HG03565 (cell line): ENCODE results near the gene PRKCA.
"Not testable (repeated sequence)": the region's sequence is repeated elsewhere in the genome, so short reads cannot be mapped to it uniquely, and the experiment has no call there.

ENCODE experiments used
- ATAC-seq: cut with Tn5 transposase; IDR thresholded peaks from one replicate; pipeline ENCODE4 v1.9.1; 2021; ENCODE audit warnings: mild to moderate bottlenecking, moderate library complexity; ENCODE audit not compliant: unreplicated experiment

The PRKCA gene

DNA sequence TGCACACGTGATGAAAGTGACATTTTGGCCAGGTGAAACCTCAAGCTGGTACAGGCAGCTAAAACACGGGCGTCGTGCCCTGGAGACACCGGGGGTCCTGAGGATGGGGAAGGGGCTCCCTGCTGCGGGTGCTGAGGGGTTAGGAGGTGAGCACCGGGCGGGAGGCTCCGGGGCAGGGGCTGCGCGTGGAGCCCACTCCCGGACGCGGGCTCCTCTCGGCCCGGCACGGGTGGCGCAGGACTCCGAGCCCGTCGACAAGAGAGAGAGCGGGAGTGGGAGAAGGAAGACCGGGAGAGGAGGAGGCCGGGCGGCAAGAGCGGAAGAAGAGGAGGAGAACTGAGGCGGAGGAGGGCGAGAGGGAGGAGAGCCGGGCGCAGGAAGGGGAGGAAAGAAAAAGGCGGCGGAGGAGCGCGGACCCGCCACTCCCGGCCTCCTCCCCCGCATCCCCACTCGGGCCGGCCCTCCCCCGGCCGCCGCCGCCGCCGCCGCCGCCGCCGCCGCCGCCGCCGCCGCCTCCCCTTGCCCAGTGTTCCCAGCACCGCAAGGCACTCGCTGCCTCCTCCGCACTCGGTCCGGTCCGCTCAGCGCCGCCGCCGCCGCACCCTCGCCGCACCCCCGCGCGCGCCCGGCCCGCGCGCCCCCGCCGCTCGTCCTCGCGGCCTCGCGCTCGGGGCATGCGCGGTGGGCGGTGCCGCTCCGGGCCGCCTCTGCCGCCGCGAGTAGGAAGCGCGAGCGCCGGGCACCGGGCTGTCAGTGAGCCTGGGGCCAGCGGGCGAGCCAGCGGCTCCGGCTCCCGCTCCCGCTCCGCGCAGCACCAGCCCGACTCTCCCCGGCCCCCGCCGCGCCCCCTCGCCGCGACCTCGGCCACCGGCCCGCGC, at the start of gene PRKCA:
Gene PRKCA (plus strand): TSS at position 750 of the 878 bp plus-strand sequence.
- ATAC-seq = peak; percentile 75

DNA sequence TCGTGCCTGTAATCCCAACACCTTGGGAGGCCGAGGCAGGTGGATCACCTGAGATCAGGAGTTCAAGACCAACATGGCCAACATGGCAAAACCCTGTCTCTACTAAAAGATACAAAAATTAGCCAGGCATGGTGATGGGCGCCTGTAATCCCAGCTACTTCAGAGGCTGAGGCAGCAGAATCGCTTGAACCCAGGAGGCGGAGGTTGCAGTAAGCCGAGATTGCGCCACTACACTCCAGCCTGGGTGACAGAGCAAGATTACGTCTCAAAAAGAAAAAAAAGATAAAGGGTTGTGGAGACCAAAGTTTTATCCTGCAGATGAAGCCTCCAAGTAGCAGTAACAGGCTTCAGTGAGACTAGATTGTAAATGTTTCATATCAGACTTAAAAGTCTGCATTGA, 49.0 kb upstream of the PRKCA start:
- ATAC-seq = not testable (repeated sequence)

DNA sequence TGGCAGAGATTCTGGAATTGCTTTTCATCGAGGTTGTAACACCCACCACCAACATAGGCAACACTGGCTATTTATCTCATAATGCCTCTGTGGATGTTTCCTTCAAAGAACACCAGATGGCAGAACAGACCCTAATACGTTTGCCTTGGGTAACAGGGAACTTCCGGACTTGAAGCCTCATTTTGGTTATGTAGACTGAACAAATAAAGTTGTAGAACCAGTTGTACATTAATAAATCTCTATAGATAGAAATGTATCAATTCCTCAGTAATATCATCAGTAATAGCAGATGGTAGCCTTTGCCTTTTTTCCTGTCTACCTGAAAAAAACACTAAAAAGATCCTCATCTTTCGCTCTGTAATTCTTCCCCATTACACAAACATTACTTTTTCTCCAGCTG, 47.3 kb upstream of the PRKCA start:
- no peak for ATAC-seq

DNA sequence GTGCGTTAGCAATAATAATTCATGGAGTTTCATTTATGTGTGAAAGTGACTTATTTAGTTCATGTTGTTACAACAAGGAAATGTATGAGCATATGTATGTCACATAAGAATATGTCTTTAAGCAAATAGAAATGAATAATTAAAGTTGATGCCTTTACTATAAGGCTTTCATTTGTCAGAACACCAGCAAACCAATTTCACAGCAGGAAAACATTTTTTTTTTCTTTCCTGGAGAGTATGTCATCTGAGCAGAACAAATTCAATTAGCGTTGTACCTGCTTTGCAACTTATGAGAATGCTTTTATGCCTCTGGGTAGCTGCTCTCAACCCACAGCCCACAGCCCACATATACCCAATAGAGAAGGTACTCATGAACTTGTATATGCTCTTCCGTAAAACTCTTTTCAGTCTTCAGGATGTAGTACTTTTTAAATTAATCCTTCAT, 46.9 kb upstream of the PRKCA start:
- no peak for ATAC-seq

DNA sequence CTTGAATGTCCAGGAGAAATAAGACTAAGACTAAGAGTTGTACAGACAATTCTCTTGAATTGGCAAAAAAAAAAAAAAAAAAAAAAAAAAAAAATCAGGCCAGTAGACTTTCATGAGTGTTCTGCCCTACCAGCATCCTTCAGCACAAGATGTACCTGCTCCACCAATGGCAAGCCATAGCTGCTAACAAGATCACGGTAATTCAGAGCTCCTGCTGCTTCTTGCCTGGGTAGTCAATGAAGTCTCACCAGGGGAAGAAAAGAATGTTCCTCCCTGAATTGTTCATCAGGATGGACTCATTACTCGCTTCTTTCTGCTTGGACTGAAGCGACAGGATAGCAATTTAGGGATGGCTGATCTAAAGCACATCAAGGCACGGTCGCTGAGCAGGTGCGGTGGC, 42.1 kb upstream of the PRKCA start:
- ATAC-seq = no peak

DNA sequence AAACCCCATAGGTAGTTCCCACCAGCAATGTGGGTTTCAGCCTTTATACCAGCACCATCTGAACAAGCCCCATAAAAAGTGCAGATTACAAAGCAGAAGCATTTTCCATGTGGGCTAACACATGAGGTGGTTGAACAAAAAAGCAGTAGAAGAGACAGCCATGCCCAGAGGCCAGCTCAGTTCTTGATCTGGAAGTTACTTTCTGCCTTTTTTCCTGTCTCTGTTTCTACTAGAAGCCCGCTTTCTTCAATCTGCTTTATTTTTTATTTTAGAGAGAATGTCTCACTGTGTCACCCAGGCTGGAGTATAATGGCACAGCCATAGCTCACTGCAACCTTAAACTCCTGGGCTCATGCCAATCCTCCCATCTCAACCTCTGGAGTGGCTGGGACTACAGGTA, 41.7 kb upstream of the PRKCA start:
- ATAC-seq = no peak

DNA sequence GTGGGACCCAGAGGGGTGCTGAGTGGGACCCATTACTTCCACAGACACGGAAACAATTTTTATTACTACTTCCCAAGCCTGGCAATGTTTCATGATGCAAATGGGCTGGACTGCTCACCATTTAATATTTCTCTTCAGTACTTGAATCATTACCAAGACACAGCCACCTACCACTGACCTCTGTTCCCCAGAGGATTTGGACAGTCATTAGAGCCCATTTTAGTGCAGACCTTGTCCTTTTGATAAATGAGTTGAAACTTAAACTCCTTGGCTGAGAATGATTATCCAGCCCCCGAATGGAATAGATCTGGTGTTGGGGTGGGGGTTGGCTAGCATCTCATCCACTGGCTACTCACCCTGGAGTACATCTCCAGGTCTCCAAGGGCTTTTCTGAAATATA, 39.6 kb upstream of the PRKCA start:
- ATAC-seq = no peak

DNA sequence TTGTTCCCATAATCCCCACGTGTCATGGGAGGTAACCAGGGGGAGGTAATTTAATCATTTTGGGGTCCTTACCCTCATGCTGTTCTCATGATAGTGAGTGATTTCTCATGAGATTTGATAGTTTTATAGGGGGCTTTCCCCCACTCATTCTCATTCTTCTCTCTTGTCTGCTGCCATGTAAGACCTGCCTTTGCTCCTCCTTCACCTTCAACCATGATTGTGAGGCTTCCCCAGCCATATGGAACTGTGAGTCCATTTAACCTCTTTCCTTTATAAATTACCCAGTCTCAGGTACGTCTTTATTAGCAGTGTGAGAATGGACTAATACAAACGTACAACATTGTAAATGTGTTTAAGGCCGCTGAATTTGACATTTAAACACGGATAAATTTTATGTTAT, 37.7 kb upstream of the PRKCA start:
- ATAC-seq = no peak

DNA sequence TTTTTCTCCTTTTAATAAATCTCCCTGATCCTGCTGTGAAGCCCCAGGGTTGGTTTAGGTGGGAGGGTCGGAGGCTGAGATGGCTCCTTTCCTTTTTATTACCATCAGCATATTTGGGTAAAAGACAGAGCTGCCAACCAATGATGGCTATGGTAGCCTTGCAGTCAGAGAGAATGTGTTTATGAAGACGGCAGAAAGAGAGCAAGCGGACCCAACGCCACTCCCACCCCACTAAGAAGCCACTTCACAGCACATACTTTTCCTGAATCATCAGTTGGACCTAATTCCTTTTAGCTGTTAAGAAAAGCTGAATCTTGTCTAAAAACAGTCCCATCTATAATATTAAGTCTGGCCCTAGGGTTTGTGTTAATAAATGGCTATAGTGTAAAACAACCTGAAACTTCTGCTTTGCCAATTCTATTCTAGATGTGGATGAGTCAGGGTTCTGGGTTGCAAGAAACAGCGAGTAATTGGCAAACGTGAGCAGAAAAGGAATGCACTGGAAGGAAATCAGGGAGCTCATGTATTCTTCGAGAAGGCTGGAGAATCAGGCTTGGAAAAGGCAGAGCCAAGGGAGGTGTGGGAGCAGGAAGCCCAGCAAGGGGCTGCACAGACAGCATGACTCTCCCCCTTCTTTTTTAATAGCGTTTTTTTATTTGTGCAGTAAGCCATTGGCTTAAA, 34.0 kb upstream of the PRKCA start:
- ATAC-seq = no peak

DNA sequence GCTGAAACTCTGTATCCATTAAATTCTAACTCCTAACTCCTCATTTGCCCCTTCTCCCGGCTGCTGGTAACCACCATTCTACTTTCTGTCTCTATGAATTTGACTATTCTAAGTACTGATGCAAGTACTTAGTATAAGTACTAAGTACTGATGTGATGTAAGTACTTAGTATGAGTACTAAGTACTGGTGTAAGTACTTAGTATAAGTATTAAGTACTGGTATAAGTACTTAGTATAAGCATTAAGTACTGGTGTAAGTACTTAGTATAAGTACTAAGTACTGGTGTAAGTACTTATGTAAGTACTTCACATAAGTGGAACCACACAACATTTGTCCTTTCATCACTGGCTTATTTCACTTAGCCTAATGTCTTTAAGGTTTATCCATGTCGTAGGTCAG, 32.3 kb upstream of the PRKCA start:
- no peak for ATAC-seq

DNA sequence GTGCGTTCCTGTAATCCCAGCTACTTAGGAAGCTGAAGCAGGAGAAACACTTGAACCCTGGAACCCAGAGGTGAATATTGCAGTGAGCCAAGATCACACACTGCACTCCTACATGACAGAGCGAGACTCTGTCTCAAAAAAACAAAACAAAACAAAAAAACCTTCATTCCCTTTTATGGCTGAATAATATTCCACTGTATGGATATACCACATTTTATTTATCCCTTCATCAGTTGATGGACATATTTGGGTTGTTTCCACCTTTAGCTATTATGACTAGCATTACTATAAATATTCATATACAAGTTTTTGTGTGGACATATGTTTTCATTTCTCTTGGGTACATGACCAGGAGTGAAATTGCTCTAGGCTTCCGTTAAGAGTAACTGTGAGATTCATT, 30.9 kb upstream of the PRKCA start:
- no peak for ATAC-seq

DNA sequence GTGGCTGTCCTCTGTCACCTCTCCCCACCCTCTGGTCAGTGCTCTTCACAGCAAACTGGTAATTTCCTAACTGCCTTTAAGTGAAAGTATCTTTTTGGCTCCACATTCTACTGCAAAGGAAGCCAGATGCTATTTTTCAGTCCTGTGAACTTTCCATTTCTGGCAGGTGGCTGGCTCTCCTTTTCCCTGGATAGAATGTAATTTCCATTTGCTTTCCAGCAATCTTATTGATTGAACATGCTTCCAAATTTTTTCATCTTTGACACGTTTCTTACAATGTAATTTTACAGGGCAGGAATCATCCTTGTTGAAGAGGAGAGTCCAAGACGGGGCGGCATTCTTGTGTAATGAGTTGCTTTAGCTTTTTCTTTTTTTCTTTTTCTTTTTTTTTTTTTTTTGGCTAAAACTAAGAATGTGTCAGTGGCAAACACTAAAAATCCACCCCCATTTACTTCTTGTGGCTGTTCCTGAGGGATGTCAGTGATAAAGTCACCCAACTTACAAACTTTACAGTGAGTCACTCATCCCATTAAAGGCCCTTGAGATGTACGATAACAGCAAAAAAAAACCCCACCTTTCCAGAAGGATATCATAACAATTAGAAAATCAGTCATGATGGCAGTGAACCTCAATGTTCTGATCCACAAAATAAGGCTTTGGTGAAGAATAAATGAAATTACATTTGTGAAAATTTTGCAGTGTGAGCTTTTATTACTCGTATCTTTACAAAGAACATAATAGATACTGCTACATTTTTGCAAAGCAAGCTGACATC, 29.4 kb upstream of the PRKCA start:
- ATAC-seq = no peak

DNA sequence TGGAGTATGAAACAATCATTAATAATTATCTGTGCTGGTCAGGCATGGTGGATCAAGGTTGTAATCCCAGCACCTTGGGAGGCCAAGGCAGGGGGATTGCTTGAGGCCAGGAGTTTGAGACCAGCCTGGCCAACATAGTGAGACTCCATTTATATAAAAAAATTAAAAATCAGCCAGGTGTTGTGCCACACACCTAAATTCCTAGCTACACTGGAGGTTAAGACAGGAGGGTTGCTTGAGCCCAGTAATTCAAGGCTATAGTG, 28.9 kb upstream of the PRKCA start:
- ATAC-seq = no peak

DNA sequence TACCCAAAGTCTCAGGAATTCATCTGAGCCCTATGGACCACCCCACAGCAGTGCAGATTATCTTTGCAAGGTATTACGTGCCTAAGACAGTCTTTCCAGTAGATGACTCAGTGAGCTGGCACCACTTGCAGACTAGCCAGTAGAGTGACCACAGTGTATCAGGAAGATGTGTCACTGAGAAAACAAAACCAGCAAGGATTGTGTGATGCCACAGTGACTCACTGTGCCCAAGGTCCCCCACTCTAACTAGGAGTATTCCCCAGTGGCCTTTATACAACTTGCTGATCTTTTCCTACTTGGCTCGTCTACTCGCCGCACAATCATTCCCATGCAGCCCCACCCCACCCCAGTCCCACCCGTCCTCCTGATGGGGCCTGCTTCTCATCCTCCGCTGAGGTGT, 26.8 kb upstream of the PRKCA start:
- ATAC-seq = no peak

DNA sequence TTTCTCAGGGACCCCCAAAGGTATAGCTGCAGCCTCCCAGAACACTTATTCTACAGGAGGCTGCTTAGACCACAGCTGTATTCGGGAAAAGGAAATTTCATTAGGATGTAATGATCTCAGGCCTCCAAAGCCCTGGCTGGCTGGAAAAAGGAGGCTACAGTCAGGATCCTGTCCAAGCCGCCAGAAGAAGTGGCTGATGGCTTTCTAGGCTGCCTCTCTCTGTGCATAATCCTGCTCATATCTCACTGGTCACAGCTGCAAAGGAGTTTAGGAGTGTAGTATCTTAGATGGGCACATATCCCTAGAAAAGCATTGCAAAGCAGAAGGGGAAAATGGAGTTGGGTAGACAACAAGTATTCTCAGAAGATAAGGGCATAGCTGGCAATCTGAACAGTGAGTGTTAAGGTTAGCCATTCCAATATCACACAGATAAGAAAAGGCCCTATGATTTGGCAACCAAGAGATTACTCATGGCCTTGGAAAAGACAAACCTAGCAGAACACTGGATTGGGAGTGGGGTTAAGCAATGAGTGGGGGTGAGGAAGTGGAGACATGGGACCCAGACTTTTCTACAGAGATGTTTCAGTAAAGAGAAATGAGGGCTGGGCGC, 26.0 kb upstream of the PRKCA start:
- no peak for ATAC-seq

DNA sequence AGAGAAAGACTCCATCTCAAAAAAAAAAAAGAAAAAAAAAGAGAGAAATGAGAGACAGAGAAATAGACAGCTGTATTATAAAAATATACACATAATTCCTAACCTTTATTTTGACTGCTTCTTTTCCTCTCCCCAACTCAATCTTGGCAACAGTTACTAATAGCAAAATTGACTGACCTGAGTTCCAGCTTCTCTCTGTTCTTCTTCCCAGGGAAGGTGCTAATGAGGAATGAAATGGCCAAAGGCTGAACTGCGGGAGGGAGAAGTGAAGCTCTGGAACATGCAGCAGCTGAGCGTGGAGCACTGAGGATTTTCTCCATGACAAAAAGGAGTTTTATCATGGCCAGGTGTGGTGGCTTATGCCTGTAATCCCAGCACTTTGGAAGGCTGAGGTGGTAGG, 25.2 kb upstream of the PRKCA start:
- ATAC-seq = no peak

DNA sequence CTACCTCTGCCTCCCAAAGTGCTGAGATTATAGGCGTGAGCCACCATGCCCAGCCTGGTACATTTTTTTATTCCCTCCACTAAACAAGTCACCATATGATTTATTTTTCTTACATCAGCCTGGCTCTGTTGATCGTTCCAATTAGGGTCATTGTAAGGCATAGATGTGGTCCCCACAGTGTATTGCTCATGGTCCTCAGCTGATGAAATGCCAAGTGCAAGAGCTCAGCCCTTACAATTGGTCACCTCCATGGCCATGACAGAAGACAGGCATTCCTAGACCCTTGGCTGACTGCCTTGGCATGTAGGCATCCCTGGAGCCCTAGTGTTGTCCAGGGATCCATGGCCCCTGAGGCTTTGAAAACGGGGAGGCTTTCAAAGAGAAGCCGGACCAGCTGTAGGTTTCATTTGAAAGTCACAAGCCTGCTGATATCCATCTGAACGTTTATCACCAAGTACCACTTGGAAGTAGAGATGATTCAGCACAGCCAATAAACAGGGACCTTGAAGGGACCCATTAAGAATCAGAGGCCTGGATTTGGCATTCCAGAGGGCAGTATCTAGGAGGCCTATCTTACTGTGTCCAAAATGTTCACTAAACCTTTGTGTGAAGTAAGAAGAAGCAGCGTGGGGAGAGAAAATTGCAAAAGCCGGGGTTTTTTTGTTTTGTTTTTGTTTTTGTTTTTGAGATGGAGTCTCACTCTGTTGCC, 20.6 kb upstream of the PRKCA start:
- ATAC-seq = no peak

DNA sequence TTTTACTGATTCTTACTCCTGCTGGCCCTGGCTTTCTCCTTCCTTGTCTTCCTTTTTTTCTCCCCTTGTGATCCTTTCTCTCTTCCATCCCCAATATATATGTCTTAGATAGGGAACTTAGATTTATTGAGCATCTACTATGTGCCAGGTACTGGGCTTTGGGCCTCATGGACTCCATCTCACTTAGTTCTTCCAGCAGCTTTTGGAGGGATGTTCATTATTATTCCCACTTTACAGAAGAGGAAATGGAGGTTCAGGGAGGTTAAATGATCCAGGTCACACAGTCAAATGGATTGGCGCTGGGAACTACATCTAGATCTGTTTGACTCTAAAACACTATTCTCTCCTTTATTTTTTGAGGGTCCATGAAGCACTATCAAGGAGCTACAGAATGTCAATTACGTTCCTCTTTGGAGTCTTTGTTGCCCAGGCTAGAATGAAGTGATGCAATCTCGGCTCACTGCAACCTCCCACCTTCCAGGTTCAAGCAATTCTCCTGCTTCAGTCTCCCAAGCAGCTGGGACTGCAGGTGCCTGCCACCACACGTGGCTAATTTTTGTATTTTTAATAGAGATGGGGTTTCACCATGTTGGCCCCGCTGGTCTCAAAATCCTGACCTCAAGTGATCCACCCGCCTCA, 19.0 kb upstream of the PRKCA start:
- no peak for ATAC-seq

DNA sequence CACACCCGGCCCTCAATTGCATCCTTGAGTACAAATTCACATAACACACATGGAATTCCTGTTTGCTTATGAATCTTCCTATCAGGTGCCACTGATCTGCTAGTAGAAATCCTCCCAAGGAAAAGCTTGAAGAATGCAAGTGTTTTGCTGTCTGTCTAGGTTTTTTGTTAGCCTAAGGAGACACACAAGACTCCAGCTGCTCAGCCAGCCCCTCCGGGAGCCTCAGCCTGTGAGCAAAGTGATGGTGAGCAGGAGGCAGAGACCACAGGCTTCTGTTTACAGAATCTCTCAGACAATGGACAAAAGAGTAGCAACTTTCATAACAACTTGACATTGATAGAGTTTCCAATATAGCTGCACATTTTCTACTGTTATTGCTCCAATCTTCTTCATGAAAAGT, 18.4 kb upstream of the PRKCA start:
- ATAC-seq = no peak

DNA sequence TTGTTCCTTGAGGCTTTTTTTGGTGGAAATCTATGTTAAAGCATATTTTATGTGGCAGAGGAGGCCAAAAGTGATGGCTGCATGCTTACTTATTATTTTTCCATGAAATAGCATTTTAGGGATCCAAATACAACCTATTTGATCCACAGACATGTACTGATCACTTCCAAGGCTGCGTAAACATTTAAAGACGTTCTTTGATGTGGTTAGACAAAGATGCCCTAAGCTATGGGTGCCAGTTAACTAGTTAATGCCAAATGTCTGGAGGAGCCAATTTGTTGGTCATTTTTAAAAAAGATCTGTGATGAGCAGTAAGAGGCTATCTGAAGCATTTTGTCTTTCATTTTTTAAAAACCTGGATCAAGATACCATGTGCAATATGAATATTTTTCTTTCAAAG, 17.3 kb upstream of the PRKCA start:
- no peak for ATAC-seq
